Measurements from ENCODE around the gene TENT5C. TPM values are rescaled to one million over a fixed set of nuclear protein-coding genes. Genes with fewer than 3 reads are reported as not detected.

Gene TENT5C
- polyA plus RNA-seq, 1 experiment, result 1.9 TPM

DNA sequence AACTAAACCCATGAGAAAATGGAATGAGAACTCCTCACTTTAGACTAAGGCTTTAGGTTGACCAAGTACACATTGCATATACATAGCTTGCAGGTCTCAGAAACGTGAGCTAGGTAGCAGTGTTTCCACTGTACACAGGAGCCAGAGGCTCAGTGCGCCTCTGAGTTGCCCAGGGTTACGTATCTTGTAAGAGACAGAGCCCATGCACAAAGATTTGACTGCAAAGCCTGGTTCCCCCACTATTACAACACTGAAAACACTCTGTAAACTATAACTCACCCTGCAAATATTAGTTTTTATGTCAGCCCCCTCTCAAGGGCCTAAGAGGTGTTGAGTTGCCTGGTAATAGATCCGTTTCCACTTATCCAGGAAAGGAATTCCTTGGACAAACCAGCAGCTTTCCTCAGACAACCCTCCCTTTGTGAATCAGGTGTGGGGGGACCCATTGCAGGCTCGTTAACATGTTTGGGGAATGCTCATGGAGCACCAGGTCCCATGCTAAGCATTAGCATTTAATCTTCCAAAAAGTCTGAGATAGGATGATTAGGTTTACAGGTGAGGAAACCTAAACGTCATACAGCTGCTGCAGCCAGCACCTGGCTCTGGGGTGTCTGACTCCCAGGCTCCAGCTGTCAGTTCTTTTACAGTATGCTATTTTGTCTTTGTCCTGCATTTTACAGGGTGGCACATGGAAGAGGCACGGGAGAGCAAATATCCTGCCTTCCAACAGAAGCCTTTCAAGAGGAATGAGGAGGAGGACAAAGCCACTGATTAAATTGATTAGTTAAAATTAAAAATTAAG is 25.7 kb downstream of the TENT5C start:
- DNase-seq (ENCODE audit: low read depth), result no peak
- TF ChIP-seq CTCF (IDR thresholded peaks at IDR 0.05; ENCODE audit: insufficient read depth, low read depth, low read length), result no peak
- Histone ChIP-seq H3K27me3 (ENCODE audit: control insufficient read depth, insufficient read depth, low read length) (peaks cover 3% of the 10 kb centered on the region), H3K36me3 (ENCODE audit: control insufficient read depth, insufficient read depth, low read length) (no peaks in the 10 kb centered on the region; the same call in 1 of the 2 replicates), H3K4me3 (ENCODE audit: low read depth, low read length) (no peak overlapping the region)
- POLR2A ChIA-PET, result no interaction called here
- CTCF ChIA-PET, result interaction anchor here (1.6 kb wide), 1 partner anchor 10 kb away, joined by 4 read pairs; no protein-coding TSS in a partner anchor

GRCh38 chr1:117632269-117633067 is 26.6 kb downstream of the TENT5C start:
- POLR2A ChIA-PET, result interaction anchor here (0.8 kb wide), 1 partner anchor 20 kb away, joined by 3 read pairs; no protein-coding TSS in a partner anchor
- CTCF ChIA-PET, result interaction anchor here (1.0 kb wide), 2 partner anchors 11 to 122 kb away, joined by 3 read pairs; no protein-coding TSS in a partner anchor
- TF ChIP-seq CTCF (IDR thresholded peaks at IDR 0.05; ENCODE audit: insufficient read depth, low read depth, low read length), result no peak
- no peak overlapping the region for H3K4me3 ChIP-seq (ENCODE audit: low read depth, low read length)
- DNase-seq (ENCODE audit: low read depth), result no peak
- H3K27me3 ChIP-seq (ENCODE audit: control insufficient read depth, insufficient read depth, low read length), result peaks cover 3% of the 10 kb centered on the region
- H3K36me3 ChIP-seq (ENCODE audit: control insufficient read depth, insufficient read depth, low read length), result no peaks in the 10 kb centered on the region; the same call in 1 of the 2 replicates

DNA sequence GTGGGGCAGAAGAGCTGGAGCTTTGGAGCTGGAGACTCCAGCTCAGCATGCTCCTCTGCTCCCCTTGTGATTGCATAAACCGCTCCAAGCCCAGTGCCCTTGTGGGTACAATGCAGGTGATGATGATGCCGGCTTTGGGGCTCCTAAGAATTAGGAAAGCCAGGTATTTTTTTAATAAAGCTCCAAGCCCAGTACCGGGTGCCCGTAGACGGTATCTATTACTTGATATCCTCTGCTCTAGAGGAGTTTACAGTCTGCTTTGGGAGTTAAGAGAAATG is 27.2 kb downstream of the TENT5C start:
- no peaks in the 10 kb centered on the region; the same call in 1 of the 2 replicates for H3K36me3 ChIP-seq (ENCODE audit: control insufficient read depth, insufficient read depth, low read length)
- no peak overlapping the region for H3K4me3 ChIP-seq (ENCODE audit: low read depth, low read length)
- DNase-seq (ENCODE audit: low read depth), result no peak
- TF ChIP-seq CTCF (IDR thresholded peaks at IDR 0.05; ENCODE audit: insufficient read depth, low read depth, low read length), result no peak
- ChIA-PET CTCF (interaction anchor here (1.0 kb wide), 2 partner anchors 10 to 121 kb away, joined by 3 read pairs; no protein-coding TSS in a partner anchor), POLR2A (interaction anchor here (0.8 kb wide), 1 partner anchor 20 kb away, joined by 3 read pairs; no protein-coding TSS in a partner anchor)
- H3K27me3 ChIP-seq (ENCODE audit: control insufficient read depth, insufficient read depth, low read length), result peaks cover 4% of the 10 kb centered on the region

DNA sequence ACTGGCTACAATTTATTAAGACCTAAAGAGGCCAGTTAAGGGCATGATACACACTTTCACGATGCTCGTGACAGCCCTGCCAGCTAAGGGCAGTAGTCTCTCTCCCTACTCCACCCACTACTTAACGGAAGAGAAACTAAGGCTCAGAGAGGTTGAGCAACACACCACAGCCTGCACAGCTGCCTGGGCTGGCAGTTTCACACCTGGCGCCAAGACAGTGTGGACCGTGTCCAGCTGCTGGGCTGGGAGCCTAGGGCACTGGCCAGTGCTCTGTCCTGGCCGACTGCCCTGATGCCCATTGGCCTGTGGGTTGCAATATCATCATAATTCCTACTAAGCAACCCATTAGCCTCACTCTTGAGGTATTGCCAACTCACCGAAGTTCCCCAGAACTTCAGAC is 27.6 kb downstream of the TENT5C start:
- TF ChIP-seq CTCF (IDR thresholded peaks at IDR 0.05; ENCODE audit: insufficient read depth, low read depth, low read length), result no peak
- no peak for DNase-seq (ENCODE audit: low read depth)
- CTCF ChIA-PET, result no interaction called here
- POLR2A ChIA-PET, result interaction anchor here (0.8 kb wide), 1 partner anchor 21 kb away, joined by 3 read pairs; no protein-coding TSS in a partner anchor
- no peak overlapping the region for H3K4me3 ChIP-seq (ENCODE audit: low read depth, low read length)
- H3K36me3 ChIP-seq (ENCODE audit: control insufficient read depth, insufficient read depth, low read length), result no peaks in the 10 kb centered on the region; the same call in 1 of the 2 replicates
- H3K27me3 ChIP-seq (ENCODE audit: control insufficient read depth, insufficient read depth, low read length), result peaks cover 6% of the 10 kb centered on the region

GRCh38 chr1:117633936-117634335 is 28.1 kb downstream of the TENT5C start:
- H3K4me3 ChIP-seq (ENCODE audit: low read depth, low read length), result no peak overlapping the region
- TF ChIP-seq CTCF (IDR thresholded peaks at IDR 0.05; ENCODE audit: insufficient read depth, low read depth, low read length), result no peak
- peaks cover 6% of the 10 kb centered on the region for H3K27me3 ChIP-seq (ENCODE audit: control insufficient read depth, insufficient read depth, low read length)
- ChIA-PET POLR2A (no interaction called here), CTCF (interaction anchor here (1.1 kb wide), 1 partner anchor 77 kb away, joined by 3 read pairs; no protein-coding TSS in a partner anchor)
- no peak for DNase-seq (ENCODE audit: low read depth)
- no peaks in the 10 kb centered on the region; the same call in 1 of the 2 replicates for H3K36me3 ChIP-seq (ENCODE audit: control insufficient read depth, insufficient read depth, low read length)
